HG03108 (cell line): ENCODE measurements around the gene PKNOX2.

Experiments
- ATAC-seq: cut with Tn5 transposase; IDR thresholded peaks from one replicate; pipeline ENCODE4 v1.9.1; 2021; ENCODE audit warnings: moderate library complexity; ENCODE audit not compliant: unreplicated experiment

The PKNOX2 gene

DNA sequence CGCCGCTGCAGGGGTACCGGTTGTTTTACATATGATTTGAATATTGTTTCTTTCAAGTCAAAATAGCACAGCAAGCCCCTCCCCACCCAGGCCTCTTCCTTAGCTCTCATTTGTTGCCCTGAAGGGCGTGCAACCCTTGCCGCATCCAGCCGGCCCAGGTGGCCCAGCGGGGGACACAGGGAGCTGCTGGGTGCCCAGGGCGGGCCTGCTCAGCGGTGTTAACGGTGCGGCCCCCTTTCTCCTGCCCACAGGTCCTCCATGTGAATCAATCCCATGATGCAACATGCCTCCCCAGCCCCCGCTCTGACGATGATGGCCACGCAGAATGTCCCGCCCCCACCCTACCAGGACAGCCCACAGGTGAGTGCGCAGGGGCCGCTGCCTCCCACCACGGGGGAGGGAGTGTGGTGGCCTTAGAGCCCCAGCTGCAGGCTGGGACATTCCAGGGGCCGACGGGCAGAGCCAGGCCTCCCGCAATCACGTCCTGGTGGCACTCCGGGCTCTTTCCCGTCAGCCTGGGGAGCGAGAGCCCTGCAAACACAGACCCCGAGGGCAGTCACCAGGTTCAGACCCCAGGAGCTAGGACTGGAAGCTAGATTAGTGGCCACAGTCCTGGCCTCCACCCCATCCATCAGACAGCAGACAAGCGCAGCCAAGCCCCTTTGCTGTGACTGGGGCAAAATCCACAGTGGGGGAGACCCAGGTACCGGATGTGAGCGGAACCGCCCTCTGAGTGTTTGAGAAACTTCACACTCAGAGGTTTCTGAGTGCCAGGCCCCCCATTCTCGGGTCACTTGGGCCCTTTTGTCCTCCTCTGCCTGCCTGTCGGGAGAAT lies 186.7 kb downstream of the PKNOX2 start:
- no peak for ATAC-seq

DNA sequence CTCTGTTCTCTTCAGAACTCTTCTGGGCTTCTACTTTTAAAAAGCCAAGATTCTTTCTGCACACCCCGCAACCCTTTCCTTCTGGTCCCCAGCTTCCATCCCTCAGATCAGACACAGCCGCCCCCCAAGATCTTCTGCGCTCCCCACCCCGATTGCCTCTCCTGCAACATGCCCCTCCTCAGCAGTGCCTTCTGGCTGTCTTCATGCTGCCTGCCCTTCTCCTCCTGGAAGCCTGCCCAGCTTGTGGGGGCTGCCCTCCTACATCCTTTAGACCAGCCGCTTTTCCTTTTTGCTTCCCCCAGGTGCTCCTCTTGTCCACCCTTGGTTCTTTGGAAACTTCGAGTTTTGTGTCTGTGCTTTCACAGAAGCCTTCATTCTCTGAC lies 187.3 kb downstream of the PKNOX2 start:
- no peak for ATAC-seq

DNA sequence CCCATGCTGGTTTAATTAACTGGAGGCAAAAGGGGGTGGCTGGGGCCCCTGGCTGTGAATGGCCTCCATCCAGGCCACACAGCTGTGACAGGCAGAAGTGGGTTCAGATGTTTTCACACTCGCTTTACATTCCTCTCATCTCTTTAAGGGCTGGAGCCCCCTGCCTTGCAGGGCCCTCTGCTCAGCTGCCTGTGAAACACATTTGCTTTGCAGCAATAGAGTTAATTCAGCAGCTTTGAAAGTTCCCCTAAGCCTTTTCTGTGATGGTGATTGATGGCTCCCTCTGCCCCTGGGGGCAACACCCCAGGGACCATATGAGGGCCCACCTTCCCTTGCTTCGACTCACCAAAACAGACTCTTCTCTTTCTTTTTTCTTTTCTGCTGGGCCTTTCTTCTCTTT lies 192.2 kb downstream of the PKNOX2 start:
- ATAC-seq = no peak

DNA sequence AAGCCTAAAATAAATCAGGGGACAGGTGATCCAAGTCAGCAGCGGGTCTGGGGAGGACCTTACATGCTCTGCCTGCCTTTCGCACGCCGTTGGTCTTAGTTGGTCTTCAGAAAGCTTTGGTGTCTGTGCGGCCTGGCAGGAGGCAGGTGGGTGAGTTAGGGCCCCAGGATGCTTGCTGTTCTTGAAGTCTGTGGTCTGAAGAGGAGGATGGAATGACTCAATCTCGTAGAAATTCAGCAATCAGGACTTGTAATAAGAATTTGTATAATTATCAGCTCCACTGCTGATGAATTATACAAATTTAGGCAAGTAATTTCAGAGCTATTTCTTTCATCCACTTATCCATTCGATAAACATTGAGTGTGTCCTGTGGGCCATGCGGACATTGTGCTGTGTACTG lies 193.0 kb downstream of the PKNOX2 start:
- ATAC-seq = no peak

DNA sequence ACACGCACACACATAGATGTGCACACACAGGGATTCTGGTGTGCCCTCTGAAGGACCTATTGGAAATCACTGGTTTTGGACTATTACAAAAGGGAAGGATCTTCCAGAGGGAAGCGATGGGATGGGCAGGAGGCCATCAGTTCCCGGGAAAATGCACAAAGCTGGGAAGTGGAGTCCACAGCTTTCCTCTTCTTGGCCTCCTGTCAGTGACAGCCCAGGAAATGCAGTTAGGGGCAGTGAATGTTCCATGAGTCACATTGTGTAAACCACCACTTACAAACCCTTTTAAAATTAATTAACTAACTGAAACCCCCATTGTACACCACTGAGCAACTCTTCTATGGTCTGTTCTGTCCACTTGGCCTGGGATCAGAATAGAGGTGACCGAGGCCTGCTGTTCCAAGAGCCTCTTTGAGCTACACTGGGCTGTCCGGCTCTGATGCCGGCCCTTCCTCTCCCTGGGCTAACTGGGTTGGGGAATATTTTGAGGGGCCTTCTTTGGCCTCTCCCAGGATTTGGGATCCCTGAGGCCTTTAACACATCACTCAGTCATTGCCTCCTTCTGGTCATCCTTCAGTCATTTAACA lies 193.8 kb downstream of the PKNOX2 start:
- no peak for ATAC-seq

DNA sequence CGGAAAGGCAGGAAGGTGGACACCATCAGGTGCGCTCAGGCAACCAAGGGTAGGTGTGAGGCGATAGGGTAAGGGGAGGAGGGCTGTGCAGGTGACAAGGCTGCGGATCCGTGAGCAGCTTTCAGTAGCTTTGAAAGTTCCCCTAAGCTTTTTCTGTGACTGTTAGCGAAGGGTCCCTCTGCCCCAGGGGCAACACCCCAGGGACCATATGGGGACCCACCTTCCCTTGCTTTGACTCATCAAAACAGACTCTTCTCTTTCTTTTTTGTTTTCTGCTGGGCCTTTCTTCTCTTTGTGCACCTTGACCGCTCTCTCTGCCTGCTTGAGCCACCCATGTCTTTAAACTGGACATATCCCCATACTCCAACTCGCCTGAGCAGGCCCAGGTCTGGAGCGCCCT lies 194.6 kb downstream of the PKNOX2 start:
- no peak for ATAC-seq

DNA sequence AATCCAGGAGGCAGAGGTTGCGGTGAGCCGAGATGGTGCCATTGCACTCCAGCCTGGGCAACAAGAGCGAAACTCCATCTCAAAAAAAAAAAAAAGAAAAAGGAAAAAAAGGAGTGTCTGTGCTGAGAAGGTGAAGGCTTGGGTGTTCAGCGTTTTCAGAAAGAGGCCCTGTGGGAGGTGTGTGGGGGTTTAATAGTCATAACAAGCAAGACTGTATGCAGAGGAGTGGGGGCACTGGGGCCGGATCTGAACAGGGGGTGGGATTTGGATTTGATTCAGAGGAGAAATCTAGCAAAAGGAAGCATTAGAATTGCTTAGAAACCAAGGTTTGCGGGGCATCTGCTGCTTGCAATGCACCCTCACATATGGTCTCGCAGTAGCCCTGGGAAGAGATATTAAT lies 195.5 kb downstream of the PKNOX2 start:
- ATAC-seq = no peak

DNA sequence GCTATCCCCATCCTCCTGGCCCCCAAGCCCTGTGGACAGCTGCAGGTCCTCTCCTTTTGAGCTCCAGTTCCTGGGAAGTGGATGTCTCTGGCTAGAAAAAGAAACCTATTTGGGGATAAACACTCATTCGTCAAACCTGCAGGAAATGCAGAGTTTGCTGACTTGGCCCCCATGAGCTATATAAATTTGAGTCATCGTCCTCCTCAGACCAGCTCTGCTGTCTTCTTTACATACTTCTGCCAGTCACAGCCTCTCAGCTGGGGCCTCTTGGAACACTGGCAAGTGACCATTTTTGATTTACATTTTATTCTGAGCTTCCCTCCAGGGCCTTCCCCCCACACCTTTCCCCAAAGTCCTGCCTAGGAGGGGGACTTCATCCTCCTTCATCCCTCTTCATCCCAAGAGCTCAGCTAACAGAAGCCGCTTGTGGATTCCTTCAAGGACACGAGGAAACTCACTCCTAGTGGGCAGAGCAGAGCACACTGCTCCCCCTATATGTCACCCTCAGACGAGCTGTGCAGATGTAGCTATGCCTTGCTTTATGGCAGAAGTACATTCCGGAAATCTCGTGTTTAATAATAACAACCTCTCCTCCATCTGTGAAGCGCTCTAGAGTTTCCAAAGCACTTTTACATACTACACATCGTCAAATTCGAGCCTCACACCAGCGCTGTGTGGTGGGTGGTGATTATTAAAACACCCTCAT lies 199.7 kb downstream of the PKNOX2 start:
- ATAC-seq = no peak

DNA sequence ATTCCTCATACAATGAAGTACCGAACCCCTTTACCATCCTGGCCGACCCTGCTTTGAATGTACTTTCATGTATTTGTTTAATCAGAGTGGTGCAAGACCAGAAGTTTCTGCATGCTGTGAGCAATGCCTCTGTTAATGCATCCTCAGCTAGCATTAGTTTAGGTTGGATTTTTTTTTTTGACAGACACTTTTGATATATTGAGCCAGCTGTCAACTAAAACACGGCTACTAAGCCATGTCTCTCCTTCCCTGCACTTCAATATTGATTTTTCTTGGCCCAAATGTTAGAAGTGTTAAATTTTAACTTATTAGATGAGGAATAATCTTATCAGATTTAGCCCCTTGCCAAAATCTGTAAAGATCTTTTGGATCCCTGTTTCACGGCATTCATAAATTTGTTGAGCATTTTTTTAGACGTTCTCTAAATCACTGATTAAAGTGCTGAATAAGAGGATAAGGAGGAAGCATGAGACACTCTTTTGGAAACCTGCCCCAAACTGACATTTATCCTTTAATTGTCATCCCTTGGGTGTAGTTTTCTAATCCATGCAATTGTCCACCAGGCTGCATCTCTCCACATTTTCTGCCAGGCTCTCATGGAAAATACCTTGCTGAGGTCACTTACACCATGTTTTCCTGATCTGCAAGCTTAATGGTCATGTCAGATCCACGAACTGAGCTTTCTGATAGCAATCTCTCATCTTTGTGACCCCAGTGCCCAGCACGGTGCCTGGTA lies 200.8 kb downstream of the PKNOX2 start:
- ATAC-seq = no peak

DNA sequence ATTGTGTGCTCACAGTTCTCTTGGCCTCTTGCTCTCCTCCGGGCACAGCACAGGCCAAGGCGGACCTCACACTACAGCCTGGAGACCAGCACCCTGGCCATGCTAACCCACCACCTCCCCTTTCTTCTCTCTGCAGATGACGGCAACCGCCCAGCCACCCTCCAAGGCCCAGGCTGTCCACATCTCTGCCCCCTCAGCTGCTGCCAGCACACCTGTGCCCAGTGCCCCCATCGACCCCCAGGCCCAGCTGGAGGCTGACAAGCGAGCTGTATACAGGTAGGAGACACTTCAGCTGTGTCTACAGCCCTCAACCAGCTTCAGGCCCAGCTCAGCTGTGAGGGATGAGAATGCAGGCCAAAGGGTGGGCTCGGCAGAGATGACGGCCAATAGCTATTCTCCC lies 203.2 kb downstream of the PKNOX2 start:
- ATAC-seq = no peak

DNA sequence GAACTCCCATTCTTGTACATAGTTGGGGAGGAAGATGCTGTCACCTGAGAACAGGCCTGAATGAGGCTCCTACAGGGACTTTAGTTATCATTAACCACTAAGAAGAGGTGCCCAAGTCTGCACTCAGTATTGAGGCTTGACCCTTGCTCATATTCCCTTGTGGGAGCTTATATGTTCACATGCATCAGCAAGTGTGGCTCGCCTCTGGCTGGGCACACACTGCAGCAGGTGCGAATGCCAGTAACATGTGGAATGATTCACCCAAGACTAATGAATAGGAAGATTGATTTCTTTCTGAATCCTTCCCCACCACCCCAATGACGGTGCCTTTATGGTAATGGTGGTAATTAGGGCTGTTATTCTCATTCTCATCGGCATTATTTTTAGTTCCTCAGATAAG lies 204.2 kb downstream of the PKNOX2 start:
- ATAC-seq = no peak

DNA sequence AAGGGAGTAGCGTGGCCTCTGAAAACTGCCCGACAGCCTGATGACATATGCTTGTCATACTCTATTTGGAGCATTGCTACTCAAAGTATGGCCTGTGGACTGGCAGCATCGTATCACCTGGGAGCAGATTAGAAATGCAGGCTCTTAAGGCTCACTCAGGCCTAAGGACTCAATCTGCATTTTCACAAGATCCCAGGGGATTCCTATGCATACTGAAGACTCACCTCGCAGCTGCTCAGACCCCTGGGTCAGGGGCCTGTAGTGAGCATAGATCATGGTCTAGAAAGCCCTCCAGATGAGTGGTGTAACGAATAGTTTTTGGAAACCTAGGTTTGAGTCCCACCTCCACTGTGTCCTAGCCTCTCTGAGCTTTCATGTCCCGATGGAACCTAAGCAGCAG lies 205.3 kb downstream of the PKNOX2 start:
- no peak for ATAC-seq

DNA sequence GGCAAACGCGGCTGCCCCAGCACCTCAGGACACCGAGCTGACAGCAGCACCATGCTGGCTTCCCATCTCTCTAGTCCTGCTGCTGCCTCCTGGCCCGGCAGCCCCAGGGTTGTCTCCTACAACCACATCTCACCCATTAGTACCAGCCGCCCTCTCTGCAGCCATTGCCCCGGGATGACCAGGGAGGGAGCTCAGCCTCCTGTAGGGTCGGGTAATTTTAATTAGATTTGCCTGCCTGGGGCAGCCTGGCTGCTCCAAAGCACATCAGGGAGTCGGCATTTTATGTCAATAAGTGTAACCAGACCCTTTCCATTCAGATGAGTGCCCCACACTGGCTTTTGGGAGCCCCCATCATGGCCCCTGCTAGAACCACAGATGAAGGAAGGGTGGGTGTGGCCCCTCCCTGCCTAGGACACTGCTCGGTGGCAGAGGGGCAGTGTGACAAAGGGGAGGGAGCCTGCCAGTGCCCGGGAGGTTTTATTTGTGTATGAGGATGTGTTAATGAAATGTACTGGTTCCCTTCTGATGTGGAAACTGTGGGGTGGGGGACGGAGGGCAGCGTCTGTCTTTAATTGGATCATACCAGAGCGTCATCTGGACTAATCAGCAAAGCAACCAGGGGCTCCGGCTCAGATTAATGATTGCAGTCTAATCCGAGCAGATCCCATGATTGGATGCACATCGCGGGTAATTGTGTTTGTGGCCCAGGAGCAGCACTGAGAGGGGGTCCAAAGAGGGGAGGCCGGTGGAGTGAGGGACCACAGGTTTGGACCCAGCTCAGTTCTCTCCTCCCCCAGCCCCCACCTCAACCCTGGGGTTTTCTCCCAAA lies 206.2 kb downstream of the PKNOX2 start:
- ATAC-seq = no peak

DNA sequence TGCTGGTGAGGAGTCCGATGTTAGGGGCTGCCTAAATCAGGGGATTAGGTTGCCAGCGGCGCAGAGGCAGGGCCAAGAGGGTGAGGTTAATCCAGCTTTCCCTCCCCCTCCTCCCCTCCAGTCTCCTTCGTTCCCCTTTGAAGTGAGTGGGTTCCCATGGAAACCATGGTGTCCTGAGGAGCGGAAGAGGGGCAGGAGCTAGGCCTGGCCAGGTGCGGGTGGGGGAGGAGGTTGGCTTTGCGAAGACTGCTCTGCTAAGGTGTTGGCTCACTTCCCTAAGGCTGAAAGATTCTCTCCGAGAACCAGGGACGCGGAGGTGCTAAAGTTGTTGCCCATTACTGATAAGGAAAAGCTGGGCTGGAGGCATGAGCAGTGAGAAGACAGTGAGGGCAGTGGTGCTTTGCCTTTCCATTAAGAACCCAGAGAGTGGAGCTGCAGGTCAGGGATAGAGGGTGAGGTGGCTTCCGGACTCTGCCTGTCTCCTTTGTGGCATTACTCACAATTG lies 206.9 kb downstream of the PKNOX2 start:
- ATAC-seq = no peak

DNA sequence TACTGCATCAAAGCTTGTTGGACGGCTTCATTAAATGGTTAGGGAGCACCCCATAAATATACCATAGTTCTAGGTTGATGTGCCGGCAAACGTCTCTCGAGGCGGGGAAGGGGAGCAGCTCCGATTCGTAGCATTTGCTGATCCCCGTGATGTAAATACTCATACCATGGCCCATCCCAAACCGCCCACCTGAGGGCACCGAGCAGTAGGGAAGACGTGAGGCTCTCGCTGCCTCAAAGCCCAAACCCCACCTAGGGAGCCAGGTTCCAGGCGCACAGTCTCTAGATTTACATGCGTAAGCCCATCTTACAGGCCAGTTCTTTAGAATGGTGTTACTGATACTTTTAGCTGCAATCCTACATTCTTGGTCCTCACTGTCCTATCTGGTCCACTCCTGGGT lies 207.5 kb downstream of the PKNOX2 start:
- no peak for ATAC-seq

DNA sequence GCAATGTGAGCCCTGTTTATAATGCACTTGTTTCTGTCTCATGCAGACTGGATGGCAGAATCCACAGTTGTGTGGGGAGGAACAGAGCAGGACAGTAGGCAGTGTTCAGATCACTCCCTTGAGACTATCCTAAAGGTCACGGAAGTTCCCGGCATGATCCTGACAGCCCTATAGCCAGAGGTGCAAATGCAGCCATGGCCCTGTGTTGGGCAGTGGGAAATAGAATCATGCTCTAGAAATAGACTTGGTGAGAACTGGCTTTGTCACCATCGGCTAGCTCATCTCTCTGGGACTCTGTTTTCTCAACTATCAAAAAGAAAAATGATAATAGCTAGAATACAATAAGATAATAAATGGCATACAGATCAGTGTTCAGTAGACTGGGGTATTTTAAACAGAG lies 208.4 kb downstream of the PKNOX2 start:
- no peak for ATAC-seq

DNA sequence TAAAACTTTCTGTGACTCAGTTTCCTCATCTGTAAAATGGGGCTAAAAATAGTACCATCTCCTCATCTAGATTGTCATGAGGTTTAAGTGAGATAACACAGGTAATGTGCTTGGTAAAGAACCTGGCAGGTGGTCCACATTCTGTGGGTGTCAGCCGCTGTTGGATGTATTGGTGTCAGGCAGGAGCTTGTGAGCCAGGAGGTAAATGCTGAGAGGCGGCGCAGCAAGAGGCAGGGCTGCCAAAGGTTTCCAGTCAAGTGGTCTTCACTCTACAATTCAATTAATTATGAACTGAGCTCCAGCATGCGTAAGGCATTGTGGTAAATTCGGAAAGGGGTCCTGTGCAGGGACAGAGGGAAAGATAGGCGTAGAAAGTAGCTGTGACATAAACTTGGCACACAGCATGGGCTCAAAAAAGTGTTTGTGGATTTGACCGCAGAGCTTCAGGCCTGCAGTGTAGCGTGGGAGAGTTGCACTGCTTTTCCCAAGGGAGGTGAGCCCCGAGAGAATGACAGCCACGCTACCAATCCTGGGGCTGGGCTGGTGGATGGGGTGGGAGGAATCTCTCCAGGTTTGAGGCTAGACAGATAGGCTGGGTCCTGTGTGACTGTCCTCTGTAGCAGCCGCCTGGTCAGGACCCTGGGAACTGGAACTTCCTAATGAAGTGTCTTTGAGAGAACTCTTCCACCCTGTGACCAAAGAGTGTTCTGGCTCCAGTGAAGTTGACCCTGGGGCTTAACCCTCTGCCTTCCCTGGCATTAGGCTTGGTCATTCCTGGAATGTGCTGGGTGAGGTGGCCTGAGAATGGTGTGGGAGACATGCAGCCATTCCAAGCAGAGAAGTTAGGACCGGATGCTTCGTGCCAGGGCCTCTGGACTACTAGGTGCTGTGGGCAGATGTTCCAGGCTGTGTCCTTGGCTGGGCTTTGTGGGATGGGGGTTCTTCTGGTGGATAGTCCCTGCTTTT lies 209.2 kb downstream of the PKNOX2 start:
- no peak for ATAC-seq

DNA sequence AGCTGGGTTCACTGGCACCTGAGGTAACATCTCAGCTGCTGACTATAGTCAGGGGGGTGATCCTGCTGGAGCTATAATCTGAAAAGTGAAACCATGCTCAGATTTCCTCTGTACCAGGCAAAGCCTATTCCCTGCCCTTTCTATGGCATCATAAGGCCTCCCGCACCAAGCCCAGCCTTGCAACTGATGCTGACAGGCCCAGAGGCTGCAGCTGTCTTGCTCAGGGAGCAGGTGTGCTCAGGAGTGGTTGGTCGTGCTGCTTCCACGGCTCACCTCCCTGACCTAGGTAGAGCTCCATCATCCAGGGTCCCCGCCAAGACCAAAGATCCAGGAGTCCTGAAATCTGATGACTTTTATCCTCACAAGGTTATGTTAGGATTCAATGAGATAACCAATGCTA lies 209.8 kb downstream of the PKNOX2 start:
- no peak for ATAC-seq

DNA sequence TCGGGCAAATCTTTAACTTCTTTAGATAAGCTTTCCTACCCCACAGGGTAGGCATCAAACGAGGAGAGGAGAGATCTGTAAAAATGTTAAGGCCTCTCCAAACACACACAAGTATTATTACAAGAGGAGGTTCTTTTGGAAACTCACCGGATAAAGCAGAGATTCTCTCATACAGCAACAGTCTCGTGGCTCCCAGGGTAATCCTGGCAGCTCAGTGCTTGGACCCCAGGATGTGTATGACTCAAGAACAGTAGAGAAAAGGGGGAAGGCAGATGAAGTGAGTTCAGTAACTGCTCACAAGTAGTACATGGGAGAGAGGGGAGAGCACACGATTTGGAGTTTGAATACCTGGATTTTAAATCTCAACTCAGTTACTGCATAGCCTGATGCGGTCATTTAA lies 210.6 kb downstream of the PKNOX2 start:
- no peak for ATAC-seq
